SU-DHL-6 (cell line): ENCODE measurements around the gene GLYR1.

ENCODE experiments used
- EZH2phosphoT487 ChIP-seq: fragments of 200-600 bp; sonication (generic), shearing (Covaris generic); conservative IDR thresholded peaks from 2 replicates; pipeline ENCODE4 v1.6.1; 2018; ENCODE audit warnings: mild to moderate bottlenecking, antibody characterized with exemption, low read length, moderate library complexity, mixed read lengths
- TF ChIP-seq, protein P1 (sequence below): fragments of 200-600 bp; sonication (generic); IDR thresholded peaks from one replicate; pipeline ENCODE4 v1.5.1; 2017; ENCODE audit warnings: antibody characterized with exemption, mild to moderate bottlenecking, low read length, moderate library complexity; ENCODE audit not compliant: insufficient read depth, poor library complexity, severe bottlenecking

DNA sequence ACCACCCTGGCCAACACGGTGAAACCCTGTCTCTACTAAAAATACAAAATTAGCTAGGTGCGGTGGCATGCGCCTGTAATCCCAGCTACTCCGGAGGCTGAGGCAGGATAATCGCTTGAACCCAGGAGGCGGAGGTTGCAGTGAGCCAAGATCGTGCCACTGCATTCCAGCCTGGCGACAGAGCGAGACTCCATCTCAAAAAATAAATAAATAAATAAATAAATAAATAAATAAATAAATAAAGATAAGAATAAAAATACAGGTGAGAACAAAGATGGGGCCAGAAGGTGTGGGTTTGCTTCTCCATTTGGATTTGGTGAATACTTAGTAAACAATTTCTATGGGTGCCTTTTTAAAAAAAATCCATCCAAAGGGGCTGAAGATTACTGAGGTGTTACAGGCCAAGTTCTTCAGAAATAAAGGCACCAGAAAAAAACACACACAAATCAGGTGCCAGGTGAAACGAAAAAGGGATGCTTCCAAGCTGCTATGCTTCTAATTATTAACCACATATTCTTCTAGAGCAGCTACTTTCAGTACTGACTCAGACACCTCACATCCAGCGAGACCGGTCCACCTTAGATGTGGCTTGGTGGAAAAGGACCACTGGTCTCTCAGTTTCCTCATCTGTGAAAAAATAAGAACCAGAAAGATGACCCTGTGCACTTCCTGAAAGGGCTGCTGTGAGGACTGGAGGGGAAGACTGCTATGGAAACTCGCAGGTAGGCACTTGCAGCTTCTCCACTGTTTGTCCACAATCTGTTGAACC, 9.2 kb downstream of the GLYR1 start:
- TF ChIP-seq, protein P1, sequence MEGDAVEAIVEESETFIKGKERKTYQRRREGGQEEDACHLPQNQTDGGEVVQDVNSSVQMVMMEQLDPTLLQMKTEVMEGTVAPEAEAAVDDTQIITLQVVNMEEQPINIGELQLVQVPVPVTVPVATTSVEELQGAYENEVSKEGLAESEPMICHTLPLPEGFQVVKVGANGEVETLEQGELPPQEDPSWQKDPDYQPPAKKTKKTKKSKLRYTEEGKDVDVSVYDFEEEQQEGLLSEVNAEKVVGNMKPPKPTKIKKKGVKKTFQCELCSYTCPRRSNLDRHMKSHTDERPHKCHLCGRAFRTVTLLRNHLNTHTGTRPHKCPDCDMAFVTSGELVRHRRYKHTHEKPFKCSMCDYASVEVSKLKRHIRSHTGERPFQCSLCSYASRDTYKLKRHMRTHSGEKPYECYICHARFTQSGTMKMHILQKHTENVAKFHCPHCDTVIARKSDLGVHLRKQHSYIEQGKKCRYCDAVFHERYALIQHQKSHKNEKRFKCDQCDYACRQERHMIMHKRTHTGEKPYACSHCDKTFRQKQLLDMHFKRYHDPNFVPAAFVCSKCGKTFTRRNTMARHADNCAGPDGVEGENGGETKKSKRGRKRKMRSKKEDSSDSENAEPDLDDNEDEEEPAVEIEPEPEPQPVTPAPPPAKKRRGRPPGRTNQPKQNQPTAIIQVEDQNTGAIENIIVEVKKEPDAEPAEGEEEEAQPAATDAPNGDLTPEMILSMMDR: no peak
- no peak for TF ChIP-seq EZH2phosphoT487
